ENCODE measurements around the gene OPCML.

The OPCML gene

GRCh38 chr11:133271871-133272776, 260.2 kb downstream of the OPCML start:
- no peak for DNase-seq

GRCh38 chr11:133271206-133271605, 261.1 kb downstream of the OPCML start:
- DNase-seq, result no peak

- DNase-seq, result no peak
Measured at GRCh38 chr11:133269267-133269666, 263.0 kb downstream of the OPCML start.

- no peak for DNase-seq
Measured at GRCh38 chr11:133266986-133267385, 265.3 kb downstream of the OPCML start.

GRCh38 chr11:133265530-133266035, 266.7 kb downstream of the OPCML start:
- DNase-seq, result no peak

- no peak for DNase-seq
Measured at GRCh38 chr11:133263332-133263731, 269.0 kb downstream of the OPCML start.

- no peak for DNase-seq
Measured at GRCh38 chr11:133258751-133259150, 273.6 kb downstream of the OPCML start.

GRCh38 chr11:133254601-133255000, 277.7 kb downstream of the OPCML start:
- no peak for DNase-seq

GRCh38 chr11:133253570-133253969, 278.7 kb downstream of the OPCML start:
- DNase-seq, result no peak

- DNase-seq, result no peak
Measured at GRCh38 chr11:133251841-133252240, 280.5 kb downstream of the OPCML start.

- DNase-seq, result no peak
Measured at GRCh38 chr11:133249530-133249929, 282.8 kb downstream of the OPCML start.

GRCh38 chr11:133249065-133249464, 283.2 kb downstream of the OPCML start:
- no peak for DNase-seq

- no peak for DNase-seq
Measured at GRCh38 chr11:133243832-133244231, 288.5 kb downstream of the OPCML start.

GRCh38 chr11:133240908-133241655, 291.2 kb downstream of the OPCML start:
- no peak for DNase-seq

GRCh38 chr11:133239575-133239974, 292.7 kb downstream of the OPCML start:
- DNase-seq, result no peak

- DNase-seq, result no peak
Measured at GRCh38 chr11:133238495-133238894, 293.8 kb downstream of the OPCML start.

GRCh38 chr11:133238027-133238426, 294.3 kb downstream of the OPCML start:
- no peak for DNase-seq

GRCh38 chr11:133235381-133235780, 296.9 kb downstream of the OPCML start:
- no peak for DNase-seq

GRCh38 chr11:133234883-133235282, 297.4 kb downstream of the OPCML start:
- DNase-seq, result no peak

GRCh38 chr11:133232665-133233064, 299.6 kb downstream of the OPCML start:
- DNase-seq, result no peak

GRCh38 chr11:133230431-133230830, 301.9 kb downstream of the OPCML start:
- DNase-seq, result no peak

- no peak for DNase-seq
Measured at GRCh38 chr11:133228471-133229329, 303.6 kb downstream of the OPCML start.

- DNase-seq, result no peak
Measured at GRCh38 chr11:133227632-133228111, 304.6 kb downstream of the OPCML start.

Data from GDM1 (cell line).